GM21360 (cell line): ENCODE data around the gene MAN2A1.
"Not testable (repeated sequence)": the region's sequence is repeated elsewhere in the genome, so short reads cannot be mapped to it uniquely, and the experiment has no call there.

Source experiments
- ATAC-seq: cut with Tn5 transposase; IDR thresholded peaks from one replicate; pipeline ENCODE4 v1.9.1; 2021; ENCODE audit warnings: mild to moderate bottlenecking, moderate library complexity; ENCODE audit not compliant: unreplicated experiment

The MAN2A1 gene

DNA sequence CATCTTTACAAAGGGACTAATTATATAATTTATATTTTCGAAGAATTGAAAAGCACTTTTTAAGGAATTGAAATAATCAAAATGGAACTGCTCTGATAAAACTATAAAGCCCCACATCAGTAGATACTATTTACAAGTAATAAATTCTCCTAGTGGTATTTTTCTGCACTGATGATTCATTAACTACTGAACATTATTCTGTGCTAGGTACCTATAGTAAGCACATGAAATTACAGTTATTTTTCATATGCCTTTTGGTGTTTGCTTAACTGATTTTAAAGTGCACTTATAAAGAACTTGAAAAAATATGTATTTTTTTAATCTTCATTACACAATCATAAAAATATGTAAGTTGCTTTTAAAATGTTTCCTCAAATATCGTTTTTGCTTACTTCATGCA is 123.0 kb downstream of the MAN2A1 start:
- ATAC-seq: no peak

DNA sequence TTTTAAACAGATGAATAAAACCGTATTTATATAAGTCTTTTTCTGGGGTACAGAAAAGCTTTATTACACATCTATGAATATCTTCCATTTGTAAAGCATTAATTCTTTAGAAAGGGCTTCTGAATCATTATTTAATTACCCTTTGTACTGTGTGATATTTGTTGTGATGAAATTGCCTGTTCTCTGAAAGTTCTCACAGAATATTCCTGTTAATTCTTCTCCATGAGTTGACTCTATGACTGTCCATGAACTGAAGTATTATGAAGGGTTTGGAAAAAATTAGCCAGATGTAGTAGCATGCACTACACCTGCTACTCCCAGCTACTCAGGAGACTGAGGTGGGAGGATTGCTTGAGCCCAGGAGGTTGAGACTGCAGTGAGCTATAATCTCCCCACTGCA is 127.0 kb downstream of the MAN2A1 start:
- no peak for ATAC-seq

DNA sequence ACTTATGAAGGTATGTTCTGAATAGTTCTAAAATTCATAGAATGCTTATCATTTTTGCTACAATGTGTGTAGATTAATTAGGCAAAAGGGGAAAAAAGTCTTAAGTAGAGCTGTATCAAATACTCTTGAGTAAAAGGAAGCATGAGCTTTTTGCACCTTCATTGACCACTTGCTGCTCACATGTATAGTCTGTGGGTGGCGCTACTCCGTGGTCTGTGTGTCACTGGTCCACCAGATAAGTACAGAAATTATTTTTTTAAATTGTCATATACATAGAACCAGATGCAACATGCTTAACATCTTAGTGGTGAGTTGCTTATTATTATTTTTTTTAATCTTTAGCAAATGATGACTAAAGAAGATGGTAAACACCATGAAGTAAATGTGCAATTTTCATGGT is 130.2 kb downstream of the MAN2A1 start:
- ATAC-seq: no peak

DNA sequence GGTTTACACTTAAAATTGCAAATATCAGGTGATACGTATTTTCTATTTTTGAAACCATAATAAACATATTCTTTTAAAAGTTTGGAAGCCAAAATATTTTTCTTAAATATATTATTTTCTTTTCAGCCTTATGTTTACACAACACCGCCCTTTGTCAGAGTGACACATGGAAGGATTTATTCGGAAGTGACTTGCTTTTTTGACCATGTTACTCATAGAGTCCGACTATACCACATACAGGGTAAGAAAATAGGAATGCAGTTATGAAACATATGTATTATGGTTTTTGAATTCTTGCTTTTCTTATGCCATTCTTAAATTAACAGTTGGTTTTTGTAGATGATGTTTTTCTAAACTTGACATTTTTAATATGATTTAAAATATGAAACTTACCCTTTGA is 133.9 kb downstream of the MAN2A1 start:
- no peak for ATAC-seq

DNA sequence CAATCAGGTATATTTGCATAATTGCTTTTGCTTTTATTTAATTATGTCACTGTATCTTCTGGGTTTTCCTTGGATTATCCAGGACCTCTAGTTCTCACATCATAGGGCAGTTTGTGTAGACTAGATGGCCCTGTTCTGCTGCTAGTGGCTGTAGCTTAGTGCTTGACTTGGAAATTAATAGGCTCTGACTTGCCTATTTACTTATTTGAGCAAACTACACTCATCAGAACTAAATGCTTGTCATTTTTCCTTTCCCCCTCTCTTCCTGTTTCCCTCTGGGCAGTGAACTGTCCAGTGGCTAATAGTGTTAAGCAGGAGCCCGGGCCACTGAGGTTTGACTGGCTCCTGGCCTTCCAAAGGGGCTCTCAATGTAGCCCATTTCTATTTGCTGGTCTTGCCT is 135.7 kb downstream of the MAN2A1 start:
- ATAC-seq: no peak

DNA sequence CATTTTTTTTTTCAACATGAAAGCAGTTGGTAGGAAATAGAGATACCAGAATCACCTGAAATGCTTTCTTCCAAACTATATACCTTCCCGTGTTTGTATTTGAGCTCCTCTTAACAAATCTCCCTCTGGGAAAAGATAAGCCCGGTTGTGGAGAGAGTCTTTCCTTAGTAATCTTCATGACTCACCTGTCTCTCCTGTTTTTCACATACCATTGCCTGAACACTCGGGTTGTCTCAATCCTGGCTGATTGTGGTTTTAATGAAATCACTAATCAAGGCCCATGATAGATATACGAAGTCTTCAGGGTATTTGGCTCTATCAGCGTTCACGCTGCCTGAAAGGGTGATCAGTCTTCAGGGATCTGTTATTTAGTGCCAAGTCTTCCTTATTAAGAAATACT is 136.7 kb downstream of the MAN2A1 start:
- ATAC-seq: no peak

DNA sequence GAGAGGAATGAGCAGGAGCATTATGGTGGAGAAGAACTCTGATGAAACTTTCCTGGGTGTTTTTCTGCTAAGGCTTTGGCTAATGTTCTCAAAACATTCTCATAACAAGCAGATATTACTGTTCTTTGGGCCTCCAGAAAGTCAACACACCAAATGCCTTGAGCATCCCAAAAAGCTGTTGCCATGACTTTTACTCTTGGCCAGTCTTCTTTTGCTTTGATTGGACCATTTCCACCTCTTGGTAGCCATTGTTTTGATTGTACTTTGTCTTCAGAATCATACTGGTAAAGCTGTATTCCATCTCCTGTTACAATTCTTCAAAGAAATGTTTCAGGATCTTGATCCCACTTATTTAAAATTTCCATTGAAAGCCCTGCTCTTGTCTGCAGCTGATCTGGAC is 139.6 kb downstream of the MAN2A1 start:
- ATAC-seq: no peak

DNA sequence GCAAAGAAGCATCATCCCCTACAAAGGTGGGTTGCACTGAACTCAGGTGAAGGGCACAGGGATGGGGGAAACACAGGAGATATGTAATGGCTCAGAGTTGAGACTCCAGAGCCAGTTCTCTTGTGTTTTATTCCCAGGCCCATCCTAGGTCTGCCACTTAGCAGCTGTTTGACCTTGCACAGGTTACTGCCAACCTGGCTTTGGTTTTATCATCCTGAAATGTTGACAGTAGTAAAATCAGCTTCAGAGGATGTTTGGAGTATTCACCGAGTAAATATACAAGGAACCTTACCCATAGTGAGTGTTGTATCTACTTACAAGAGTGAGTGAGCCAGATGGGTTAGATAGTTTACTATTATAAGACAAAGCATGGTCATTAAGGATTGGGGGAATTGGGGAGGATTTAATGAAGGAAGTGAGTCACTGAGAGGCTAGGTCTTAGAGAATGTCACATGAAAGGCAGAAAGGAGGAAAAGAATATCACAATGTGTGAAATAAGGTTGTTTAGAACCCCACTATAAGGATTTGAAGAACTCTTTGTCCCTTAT is 141.3 kb downstream of the MAN2A1 start:
- no peak for ATAC-seq

DNA sequence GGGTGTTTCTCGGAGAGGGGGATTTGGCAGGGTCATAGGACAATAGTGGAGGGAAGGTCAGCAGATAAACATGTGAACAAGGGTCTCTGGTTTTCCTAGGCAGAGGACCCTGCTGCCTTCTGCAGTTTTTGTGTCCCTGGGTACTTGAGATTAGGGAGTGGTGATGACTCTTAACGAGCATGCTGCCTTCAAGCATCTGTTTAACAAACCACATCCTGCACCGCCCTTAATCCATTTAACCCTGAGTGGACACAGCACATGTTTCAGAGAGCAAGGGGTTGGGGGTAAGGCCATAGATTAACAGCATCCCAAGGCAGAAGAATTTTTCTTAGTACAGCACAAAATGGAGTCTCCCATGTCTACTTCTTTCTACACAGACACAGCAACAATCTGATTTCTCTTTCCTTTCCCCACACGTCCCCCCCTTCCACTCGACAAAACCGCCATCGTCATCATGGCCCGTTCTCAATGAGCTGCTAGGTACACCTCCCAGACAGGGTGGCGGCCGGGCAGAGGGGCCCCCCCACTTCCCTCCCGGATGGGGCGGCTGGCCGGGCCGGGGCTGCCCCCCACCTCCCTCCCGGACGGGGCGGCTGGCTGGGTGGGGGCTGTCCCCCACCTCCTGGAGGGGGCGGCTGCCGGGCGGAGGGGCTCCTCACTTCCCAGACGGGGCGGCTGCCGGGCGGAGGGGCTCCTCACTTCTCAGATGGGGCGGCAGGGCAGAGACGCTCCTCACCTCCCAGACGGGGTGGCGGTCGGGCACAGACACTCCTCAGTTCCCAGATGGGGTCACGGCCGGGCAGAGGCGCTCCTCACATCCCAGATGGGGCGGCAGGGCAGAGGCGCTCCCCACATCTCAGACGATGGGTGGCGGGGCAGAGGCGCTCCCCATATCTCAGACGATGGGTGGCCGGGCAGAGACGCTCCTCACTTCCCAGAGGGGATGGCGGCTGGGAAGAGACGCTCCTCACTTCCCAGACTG is 142.8 kb downstream of the MAN2A1 start:
- not testable (repeated sequence) for ATAC-seq

DNA sequence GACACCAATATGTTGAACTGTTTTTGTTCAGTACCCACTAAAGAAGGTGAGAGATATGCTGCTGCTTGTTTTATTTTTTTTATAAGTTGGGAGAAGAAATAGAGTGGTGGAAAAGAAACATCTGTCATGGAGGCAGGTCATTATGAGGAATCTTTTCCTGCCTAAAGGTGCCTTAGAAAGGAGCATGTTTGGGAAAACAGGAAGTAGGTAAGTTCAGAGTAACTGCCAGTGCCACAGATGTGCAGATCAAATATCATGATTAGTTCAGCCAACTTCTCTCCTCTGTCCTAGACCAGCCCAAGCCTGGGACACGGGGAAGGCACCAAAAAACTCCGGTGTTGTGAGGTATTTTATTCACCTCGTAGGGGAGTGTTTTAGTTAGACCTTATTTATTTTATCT is 144.2 kb downstream of the MAN2A1 start:
- no peak for ATAC-seq

DNA sequence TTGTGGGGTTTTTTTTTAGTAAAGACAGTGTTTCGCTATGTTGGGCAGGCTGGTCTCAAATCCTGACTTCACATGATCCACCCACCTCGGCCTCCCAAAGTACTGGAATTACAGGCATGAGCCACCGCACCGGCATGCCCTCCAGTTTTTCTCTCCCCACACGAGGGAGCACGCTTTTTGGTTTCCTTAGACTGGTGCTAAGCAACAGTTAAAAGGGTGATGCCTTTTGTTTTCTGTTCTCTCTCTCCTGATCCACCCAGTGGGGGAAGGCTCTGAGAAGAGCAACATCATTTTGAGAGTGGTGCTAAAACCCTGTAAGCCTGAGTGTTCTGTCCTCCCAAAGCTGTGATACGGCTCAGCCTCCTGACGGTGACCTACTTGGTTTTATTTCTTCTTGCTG is 146.6 kb downstream of the MAN2A1 start:
- ATAC-seq: no peak

DNA sequence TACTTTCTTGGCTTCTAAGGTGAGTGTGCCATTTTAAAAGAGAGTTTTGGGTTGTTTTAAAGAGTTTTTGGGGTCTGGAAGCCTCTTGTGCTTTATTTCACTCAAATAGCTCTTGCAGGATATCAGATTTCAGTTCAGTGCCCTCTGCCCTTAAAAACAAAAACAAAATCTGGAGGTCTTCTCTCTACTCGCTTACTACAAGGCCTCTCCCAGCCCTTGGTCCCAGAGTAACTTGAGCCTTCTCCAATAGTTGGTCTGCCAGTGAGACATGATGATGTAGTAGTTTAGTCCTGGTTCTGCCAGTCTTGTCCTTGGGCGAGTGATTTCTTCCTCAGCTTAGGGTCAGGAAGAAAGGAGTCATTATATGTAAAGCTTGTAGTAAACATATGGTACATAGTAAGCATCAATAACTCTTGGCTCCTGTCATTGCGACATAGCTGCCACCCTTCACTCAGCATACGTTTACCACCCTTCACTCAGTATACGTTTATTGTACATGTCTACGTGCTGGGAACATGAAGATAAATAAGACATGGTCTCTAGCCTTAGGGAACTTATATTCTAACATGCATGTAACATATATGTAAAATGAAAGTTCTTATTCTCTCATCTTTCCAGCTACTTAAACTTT is 147.6 kb downstream of the MAN2A1 start:
- no peak for ATAC-seq

DNA sequence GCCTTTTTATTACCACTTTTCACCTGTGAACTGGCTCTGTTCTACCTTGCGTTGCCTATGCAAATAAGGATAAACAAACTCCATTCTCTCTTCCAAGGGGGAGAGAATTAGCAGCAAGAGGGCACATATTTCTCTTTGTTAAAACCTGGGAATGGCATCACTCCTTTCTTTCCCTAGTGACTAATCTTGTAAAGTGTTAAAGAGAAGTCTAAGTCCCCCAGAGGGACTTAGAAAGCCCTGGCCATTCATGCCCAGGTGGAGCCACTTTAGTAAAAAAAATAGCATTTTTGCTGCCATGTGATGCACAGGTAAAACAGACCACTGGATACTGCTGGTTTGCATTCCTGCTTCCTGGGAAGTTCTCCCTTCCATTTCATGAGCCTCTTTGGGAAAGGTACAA is 148.4 kb downstream of the MAN2A1 start:
- ATAC-seq: no peak

DNA sequence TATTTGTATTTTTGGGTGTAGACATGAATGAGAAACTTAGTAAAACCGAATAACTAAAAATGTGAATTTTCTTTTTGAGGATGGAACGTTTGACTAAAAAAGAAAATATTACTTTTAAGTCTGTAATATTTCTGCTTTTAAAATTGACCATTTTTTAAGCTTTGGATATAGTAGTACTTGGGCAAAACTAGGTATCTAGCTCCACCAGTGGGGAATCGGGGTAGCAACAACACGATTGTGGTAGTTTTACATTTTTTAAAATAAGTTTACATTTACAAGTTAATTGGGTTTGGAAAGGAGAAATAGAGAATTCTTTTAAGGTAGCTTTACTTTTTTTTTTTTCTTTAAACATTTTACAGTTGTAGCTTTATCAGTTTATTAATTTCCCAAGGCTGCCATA is 154.4 kb downstream of the MAN2A1 start:
- ATAC-seq: no peak

DNA sequence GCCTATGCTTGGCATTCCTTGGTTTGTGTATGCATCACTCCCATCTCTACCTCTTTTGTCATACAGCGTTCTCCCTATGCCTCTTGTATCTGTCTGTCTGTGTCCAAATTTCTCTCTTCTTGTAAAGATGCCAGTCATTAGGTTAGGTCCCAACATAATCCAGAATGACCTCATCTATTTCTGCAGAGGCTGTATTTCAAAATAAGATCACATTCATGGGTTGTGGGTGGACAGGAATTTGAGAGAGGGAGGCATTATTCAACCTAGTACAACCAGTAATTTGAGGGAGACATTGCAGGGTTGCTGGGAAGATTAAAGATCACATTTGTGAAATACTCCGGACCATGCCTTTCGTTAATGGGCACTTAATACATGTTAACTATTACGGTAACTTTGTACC is 155.0 kb downstream of the MAN2A1 start:
- ATAC-seq: no peak

DNA sequence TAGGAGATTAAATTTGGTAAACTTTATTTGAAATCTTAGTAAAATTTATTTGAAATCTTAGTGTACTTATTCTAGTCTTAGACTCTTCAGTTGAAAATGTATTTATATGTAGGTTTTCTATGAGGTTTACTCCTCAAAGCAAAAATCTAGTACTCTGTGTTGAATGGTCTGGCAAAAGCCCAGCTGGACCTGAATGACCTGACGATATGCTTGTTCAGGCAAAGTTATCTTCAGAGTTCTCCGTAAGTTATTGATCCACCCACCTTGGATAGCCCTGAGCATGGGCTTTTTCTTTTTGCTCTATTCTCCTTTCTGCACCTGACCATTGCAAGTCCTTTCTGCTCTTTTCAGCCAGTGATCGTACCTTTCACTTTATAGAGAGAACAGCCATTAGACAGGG is 158.4 kb downstream of the MAN2A1 start:
- no peak for ATAC-seq

DNA sequence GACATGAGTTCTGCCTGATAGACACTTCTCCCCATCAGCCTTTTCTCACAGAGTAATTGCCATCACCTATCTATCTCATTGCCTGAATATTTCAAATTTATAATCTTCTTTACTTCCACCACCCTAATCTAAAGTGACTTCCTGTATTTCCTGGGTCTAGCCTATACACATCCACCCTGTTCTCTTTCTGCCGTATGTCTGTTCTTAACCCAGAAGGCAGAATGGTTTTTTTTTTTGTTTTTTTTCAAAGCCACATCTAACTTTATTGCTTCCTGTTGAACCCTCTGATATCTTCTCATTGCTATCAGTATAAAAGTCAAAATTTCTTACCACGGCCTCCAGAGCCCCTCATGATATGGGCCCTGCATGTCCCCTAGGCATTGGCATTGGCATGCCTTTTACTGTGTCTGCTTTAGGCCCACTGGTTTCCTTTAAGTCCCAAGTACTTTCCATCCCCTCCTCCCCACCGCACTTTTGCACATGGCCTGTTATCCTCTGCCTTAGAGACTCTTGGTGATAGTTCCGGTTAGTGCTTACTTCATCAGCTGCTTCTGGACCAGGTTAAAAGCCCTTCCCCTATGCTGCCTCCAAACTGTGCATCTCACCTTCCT is 159.9 kb downstream of the MAN2A1 start:
- ATAC-seq: no peak

DNA sequence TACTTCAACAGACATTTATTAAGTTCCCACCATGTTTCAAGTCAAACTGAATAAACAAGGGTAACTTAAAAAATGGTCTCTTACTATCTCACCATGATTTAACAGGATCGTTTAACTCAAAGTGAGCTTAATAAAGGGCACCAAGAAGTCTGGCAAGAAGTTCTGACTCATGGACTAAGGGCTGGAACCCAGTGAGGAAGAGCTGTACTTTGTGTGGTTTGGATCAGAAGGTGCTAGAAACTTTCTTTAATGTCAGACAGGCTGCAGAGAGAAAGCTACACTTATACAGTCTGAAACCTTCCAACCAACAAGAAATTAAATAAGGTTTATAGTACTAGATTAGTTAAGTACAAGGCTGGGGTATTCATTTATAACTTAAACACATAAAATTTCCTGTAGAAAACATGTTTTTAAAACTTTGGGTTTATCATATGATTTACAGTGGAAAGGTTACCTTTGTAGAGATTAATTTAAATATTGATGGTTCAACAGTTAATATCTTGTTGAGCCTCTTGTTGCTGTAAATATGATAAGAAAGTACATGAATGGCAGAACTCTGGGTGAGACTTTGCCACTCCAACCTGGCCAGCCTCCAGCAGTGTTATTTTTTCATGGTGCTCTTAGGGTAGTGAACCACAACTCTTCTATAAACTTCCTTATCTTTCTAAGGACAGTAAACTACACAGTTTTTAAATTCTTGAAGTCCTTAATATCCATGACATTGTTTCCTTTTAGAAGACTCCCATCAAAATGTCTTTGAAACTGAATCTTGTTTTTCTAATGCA is 162.8 kb downstream of the MAN2A1 start:
- no peak for ATAC-seq

DNA sequence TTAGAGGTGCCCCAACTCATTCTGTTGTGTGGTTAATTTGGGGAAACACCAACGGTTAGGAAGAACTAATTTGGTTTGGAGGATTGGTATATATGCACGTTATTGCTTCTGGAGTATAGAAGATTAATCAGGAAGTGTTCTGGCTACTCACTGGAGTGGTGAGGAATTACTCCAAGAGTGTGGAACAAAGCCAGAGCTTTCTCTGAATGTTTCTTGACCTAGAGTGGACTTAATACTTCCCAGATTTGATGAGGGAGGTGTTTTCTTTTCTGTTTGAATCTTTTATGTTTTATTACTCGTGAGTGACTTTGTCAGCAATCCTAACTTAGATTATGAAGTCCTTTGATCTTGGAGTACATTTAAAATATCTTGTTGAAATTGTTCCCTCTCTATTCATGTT is 163.7 kb downstream of the MAN2A1 start:
- ATAC-seq: no peak

DNA sequence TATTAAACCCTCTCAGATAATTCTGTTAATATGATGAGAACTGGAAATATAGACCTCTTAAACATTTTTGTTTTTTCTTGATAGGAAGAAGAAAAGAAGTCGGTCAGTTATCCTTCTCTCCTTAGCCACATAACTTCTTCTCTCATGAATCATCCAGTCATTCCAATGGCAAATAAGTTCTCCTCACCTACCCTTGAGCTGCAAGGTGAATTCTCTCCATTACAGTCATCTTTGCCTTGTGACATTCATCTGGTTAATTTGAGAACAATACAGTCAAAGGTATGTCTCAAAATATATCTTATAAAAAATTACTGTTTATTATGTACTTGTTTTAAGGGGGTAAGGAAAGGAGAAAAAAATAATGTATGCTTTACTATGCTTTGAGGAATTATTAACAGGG is 165.3 kb downstream of the MAN2A1 start:
- no peak for ATAC-seq
